Thyroid gland (tissue), 4 donors: ENCODE data around the gene MIS12. TPM values are rescaled to one million over a fixed set of nuclear protein-coding genes. Genes with fewer than 3 reads are reported as not detected.

ENCODE experiments used
- DNase-seq, 2 donors: peaks; one replicate each; pipeline ENCODE4 v3.0.0-alpha.2; 2019
- H3K27ac ChIP-seq, 3 donors: fragments of 200-600 bp; sonication (generic); 1 replicate in 2 of 3; 2 replicates in 1 of 3; pipeline ENCODE4 v1.5.1; 2016 to 2019; ENCODE audit warnings: mild to moderate bottlenecking in 1 of 3, moderate library complexity in 1 of 3
- H3K27me3 ChIP-seq: fragments of 200-600 bp; sonication (generic); one replicate; pipeline ENCODE4 v1.5.1; 2019
- H3K36me3 ChIP-seq, 2 donors: fragments of 200-600 bp; sonication (generic); one replicate each; pipeline ENCODE4 v1.5.1; 2016 to 2019
- H3K4me1 ChIP-seq, 2 donors: fragments of 200-600 bp; sonication (generic); one replicate each; pipeline ENCODE4 v1.5.1; 2017 to 2019
- H3K4me3 ChIP-seq, 3 donors: fragments of 200-600 bp; sonication (generic); replicated peaks in 1 of 3; 1 replicate in 2 of 3; 2 replicates in 1 of 3; pipeline ENCODE4 v1.5.1; 2016; ENCODE audit warnings: mild to moderate bottlenecking in 1 of 3
- H3K9me3 ChIP-seq: fragments of 200-600 bp; sonication (generic); one replicate; pipeline ENCODE4 v1.5.1; 2017
- POLR2A ChIP-seq, 2 donors: fragments of 450-650 bp; IDR thresholded peaks; one replicate each; pipeline ENCODE4 v1.6.1; 2017; ENCODE audit warnings: antibody characterized with exemption in 2 of 2, mild to moderate bottlenecking in 2 of 2, moderate library complexity in 1 of 2
- WGBS, 2 donors: methylation state at CpG; one replicate each; pipeline ENCODE4 v1.1.5; 2017; 5-methylcytosine and 5-hydroxymethylcytosine counted together
- intact Hi-C: fragments of 100-400 bp; cut with DNase I; formaldehyde crosslinking; loops from one replicate; pipeline ENCODE4 v1.15.1; 2023
- total RNA-seq, 4 donors: library from RNA; depleted of rRNA; stranded (reverse); fragments of >200 nt; gene quantifications; one replicate each; pipeline ENCODE4 v1.2.3, GENCODE V29; 2016
- TF ChIP-seq, protein P1 (sequence below), 6 experiments: fragments of 200-600 bp in 3 of 6; fragments of 450-650 bp in 3 of 6; sonication (generic) in 3 of 6; IDR thresholded peaks; one replicate each; pipeline ENCODE4 v1.5.1; 2016 to 2019; ENCODE audit warnings: antibody characterized with exemption in 6 of 6, mild to moderate bottlenecking in 2 of 6, inconsistent platforms in 1 of 6, moderate library complexity in 1 of 6

Gene MIS12
- total RNA-seq, 4 donors from 2014 or later = 25.7 to 34.5 (median 29.2) TPM

DNA sequence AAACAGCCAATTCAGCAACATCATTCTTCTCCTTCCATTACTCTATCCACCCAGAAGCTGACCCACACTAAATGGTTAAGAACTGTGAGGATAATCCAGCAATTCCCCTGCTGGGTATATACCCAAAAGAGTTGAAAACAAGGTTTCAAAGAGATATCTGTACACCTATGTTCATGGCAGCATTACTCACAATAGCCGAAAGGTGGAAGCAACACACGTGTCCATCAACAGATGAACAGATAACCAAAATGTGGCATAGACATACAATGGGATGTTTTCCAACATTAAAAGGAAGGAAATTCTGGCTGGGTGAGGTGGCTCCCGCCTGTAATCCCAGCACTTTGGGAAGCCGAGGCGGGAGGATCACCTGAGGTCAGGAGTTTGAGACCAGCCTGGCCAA is 19.9 kb downstream of the MIS12 start:
- Histone ChIP-seq H3K4me3 (no peak overlapping the region), H3K27me3 (no peaks in the 10 kb centered on the region), H3K27ac (no peak overlapping the region), H3K36me3 (no peaks in the 10 kb centered on the region), H3K4me1 (no peaks in the 10 kb centered on the region), H3K9me3 (no peaks in the 10 kb centered on the region)
- DNase-seq = no peak
- 92 to 96% methylated on average over 5 of the region's 5 CpGs for WGBS, 2 donors
- intact Hi-C loops = no loop called here
- TF ChIP-seq, protein P1, sequence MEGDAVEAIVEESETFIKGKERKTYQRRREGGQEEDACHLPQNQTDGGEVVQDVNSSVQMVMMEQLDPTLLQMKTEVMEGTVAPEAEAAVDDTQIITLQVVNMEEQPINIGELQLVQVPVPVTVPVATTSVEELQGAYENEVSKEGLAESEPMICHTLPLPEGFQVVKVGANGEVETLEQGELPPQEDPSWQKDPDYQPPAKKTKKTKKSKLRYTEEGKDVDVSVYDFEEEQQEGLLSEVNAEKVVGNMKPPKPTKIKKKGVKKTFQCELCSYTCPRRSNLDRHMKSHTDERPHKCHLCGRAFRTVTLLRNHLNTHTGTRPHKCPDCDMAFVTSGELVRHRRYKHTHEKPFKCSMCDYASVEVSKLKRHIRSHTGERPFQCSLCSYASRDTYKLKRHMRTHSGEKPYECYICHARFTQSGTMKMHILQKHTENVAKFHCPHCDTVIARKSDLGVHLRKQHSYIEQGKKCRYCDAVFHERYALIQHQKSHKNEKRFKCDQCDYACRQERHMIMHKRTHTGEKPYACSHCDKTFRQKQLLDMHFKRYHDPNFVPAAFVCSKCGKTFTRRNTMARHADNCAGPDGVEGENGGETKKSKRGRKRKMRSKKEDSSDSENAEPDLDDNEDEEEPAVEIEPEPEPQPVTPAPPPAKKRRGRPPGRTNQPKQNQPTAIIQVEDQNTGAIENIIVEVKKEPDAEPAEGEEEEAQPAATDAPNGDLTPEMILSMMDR (IDR thresholded peaks at IDR 0.05) = no peak
- no peak for TF ChIP-seq POLR2A (IDR thresholded peaks at IDR 0.05)

DNA sequence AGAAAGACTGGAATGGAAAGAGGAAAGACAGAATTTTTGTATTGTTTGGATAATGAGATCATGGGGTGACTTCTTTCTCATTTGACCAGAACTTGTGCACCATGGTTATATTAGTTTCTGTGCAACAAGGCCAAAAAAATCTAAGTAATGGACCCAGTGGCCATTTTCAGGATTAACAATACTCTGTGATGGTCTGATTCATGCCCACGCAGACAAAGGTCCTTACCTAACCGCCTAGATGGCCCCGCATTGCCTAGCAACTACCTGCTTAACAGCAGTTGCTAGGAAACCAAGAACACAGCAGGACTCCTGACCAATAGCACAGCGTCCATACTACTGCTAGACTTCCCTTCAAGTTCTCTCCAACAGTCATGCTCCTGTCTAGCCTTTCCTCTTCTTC is 22.4 kb downstream of the MIS12 start:
- H3K27ac ChIP-seq = no peak overlapping the region
- DNase-seq = no peak
- H3K36me3 ChIP-seq = no peaks in the 10 kb centered on the region
- no peaks in the 10 kb centered on the region for H3K27me3 ChIP-seq
- no peak overlapping the region for H3K4me3 ChIP-seq
- H3K4me1 ChIP-seq = no peaks in the 10 kb centered on the region
- TF ChIP-seq, protein P1 (IDR thresholded peaks at IDR 0.05) = no peak
- no peak for TF ChIP-seq POLR2A (IDR thresholded peaks at IDR 0.05)
- intact Hi-C loops = no loop called here
- WGBS, 2 donors = 36 to 54% methylated on average over 4 of the region's 4 CpGs
- no peaks in the 10 kb centered on the region for H3K9me3 ChIP-seq

DNA sequence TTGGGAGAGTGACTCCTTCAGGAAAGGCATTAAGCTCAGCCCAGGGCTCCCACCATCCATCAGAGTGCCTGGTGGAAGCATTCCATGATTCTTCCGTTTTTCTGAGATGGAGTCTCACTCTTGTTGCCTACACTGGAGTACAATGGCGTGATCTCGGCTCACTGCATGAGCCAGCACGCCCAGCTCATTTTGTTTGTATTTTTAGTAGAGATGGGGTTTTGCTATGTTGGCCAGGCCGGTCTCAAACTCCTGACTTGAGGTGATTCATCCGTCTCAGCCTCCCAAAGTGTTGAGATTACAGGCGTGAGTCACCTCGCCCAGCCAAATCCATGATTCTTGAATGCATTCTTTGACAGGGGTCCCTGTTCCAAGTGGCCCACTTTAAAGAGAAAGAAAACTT is 23.1 kb downstream of the MIS12 start:
- intact Hi-C loops = no loop called here
- WGBS, 2 donors = 85 to 88% methylated on average over 8 of the region's 8 CpGs
- H3K36me3 ChIP-seq = peaks cover 0 to 4% of the 10 kb centered on the region in 2 donors
- no peak for DNase-seq
- H3K4me3 ChIP-seq = no peak overlapping the region
- TF ChIP-seq POLR2A (IDR thresholded peaks at IDR 0.05) = no peak
- TF ChIP-seq, protein P1 (IDR thresholded peaks at IDR 0.05) = no peak
- H3K27me3 ChIP-seq = no peaks in the 10 kb centered on the region
- no peaks in the 10 kb centered on the region for H3K4me1 ChIP-seq
- H3K9me3 ChIP-seq = no peaks in the 10 kb centered on the region
- no peak overlapping the region for H3K27ac ChIP-seq

DNA sequence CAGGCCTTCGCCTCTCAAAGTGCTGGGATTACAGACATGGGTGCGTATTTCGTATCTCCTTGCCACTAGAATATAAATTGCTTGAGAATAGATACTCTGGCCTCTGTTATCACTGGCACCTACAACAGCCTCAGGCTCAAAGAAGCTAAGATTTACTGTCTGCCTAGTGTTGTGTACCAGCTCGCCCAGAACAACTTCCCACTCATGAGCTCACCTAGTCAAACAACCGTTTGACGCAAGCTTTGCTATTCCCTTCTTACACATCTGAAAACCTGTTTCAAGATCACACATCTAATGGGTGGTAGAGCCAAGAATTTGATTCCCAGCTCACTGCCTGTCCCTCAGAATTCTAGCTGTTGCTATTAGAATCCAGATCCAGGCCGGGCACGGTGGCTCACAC is 24.4 kb downstream of the MIS12 start:
- peaks cover 6 to 9% of the 10 kb centered on the region in 2 donors for H3K36me3 ChIP-seq
- WGBS, 2 donors = 78 to 96% methylated on average over 7 to 8 of the region's 8 CpGs
- DNase-seq = no peak

DNA sequence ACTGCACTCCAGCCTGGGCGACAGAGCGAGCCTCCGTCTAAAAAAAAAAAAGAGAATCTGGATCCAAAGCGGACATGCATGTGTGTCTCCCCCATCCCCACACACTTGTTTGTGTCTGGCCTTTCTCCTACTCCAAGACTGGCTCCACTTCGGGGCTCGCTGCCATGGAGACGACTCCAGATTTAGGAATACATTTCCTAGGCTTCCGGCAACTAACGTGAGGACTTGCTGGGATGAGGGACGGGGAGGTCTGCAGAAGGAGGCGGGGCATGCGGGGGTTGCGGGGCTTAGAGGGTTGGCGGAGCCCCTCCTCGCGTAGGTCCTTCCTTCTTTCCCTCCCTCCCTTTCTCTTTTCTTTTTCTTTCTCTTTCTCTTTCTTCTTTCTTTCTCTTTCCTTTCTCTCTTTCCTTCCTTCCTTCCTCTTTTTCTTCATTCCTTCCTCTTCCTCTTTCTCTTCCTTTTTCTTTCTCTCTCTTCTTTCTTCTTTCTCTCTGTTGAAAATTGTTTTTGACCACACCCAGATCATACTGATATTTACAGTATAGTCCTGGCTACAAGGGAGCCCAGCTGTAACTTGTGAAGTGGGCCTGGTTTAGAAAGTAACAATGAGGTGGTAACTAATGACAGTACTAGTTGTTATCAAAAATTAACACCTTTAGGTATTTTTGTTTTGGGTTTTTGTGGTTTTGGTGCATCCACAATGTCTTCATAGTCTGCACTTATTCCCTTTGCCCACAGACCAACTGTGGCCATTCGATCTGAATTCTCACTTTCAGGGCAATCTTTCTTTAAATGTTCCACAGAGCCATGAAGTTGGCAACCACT is 25.2 kb downstream of the MIS12 start:
- no peak overlapping the region for H3K27ac ChIP-seq

More for the DNA sequence above, 24.4 kb downstream of the MIS12 start:
- Histone ChIP-seq H3K27me3 (no peaks in the 10 kb centered on the region), H3K4me3 (no peak overlapping the region), H3K4me1 (no peaks in the 10 kb centered on the region), H3K9me3 (no peaks in the 10 kb centered on the region), H3K27ac (no peak overlapping the region)
- intact Hi-C loops = no loop called here
- no peak for TF ChIP-seq POLR2A (IDR thresholded peaks at IDR 0.05)
- TF ChIP-seq, protein P1 (IDR thresholded peaks at IDR 0.05) = no peak

More for the DNA sequence above, 25.2 kb downstream of the MIS12 start:
- Histone ChIP-seq H3K4me3 (no peak overlapping the region), H3K4me1 (no peaks in the 10 kb centered on the region), H3K9me3 (no peaks in the 10 kb centered on the region), H3K36me3 (peaks cover 6 to 9% of the 10 kb centered on the region in 2 donors), H3K27me3 (no peaks in the 10 kb centered on the region)
- TF ChIP-seq POLR2A (IDR thresholded peaks at IDR 0.05) = no peak
- TF ChIP-seq, protein P1 (IDR thresholded peaks at IDR 0.05) = no peak
- 43 to 58% methylated on average over 17 of the region's 17 CpGs for WGBS, 2 donors
- DNase-seq = peak in 1 of 2 donors; percentile 32
- intact Hi-C loops = no loop called here
